Skeletal muscle satellite cell (primary cell): ENCODE results near the gene CGB3. TPM values are rescaled to one million over a fixed set of nuclear protein-coding genes. Genes with fewer than 3 reads are reported as not detected.

Experiments
- small RNA-seq: library from RNA; depleted of rRNA; stranded (forward); fragments of <200 nt; gene quantifications from one replicate; pipeline ENCODE3, GENCODE V24; 2012

Gene CGB3

Small RNAs within 50 kb of the gene (small RNA-seq; reads per million reads assigned to genes)
- gene MIR6798 = not detected
